ENCODE measurements around the gene MYEF2.

Gene MYEF2

DNA sequence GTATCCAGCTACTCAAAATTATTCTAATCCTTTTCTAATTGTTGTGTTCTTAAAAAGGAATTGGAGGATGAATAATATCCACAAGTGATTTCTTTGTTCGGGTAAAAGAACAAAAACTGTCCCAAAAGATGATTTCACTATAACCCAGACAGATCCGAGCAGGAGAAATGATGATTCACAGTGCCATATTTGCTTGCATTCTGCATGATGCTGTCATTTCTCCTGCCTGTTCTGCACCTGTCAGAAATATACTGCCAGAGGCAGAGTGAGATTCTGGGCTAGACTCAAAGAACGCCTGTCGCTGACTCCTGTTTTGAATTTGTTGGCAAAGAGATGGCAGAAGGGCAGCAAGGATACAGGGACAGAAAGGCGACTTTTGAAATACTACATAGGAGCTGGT lies 92.0 kb downstream of the MYEF2 start:
- no peak for DNase-seq

DNA sequence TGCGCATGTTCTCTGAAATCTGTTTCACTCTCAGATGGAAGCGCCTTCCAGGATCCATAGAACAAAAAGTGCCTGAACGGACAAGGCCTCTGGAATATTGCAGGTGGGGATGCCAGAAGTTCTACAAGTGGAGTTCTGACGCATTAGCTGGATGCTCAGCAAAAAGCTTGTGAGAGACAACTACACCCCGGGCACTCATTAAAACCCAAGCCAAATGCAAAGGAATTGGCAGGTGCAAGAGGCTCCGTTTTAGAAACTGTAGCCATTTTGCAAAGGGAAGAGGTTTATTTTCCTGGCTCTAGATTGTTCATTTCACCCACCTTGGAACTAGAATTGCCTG lies 92.5 kb downstream of the MYEF2 start:
- no peak for DNase-seq

DNA sequence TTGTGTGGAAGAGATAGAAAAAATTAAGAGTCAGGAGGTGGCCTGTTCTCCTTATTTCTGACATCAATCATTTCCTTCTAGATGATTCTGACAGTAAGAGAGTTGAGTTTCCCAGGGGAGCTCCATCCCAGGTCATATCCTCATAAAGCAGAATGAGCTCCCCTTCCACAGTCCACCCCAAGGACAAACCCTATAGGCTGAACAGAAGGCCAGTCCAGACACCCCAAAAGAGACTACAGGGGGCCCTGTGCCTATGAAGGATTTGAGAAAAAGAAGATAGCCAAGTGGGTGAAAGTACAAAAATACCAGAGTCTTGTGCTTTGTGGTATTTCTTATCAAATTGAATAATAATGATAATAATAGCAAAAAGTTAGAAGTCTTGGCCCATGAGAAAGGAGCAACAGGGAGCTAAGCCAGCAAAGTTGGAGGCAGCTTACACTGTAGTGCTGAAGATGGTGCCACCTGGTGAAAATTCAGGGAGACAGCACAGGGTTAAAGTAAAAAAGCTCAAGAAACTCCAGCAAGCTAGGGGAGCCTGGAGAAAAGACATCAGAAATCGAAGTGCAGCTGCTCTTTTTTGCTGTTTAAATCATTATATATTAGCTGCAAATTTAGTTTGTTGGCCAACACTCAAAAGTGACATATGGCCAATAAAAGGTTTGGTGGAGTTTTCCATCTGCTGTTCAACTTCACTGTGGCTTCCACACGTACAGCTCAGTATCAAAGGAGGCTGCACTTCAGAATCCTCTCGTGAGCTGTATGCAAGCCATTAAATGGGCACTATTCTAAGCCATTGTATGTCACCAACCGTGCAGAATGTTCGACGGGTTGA lies 93.1 kb downstream of the MYEF2 start:
- DNase-seq = no peak
